ENCODE results near the gene AKAP10. TPM values are rescaled to one million over a fixed set of nuclear protein-coding genes. Genes with fewer than 3 reads are reported as not detected.

The AKAP10 gene
- total and polyA plus RNA-seq, 2 donors from 2014 or later = 8.3 to 43.7 TPM

DNA sequence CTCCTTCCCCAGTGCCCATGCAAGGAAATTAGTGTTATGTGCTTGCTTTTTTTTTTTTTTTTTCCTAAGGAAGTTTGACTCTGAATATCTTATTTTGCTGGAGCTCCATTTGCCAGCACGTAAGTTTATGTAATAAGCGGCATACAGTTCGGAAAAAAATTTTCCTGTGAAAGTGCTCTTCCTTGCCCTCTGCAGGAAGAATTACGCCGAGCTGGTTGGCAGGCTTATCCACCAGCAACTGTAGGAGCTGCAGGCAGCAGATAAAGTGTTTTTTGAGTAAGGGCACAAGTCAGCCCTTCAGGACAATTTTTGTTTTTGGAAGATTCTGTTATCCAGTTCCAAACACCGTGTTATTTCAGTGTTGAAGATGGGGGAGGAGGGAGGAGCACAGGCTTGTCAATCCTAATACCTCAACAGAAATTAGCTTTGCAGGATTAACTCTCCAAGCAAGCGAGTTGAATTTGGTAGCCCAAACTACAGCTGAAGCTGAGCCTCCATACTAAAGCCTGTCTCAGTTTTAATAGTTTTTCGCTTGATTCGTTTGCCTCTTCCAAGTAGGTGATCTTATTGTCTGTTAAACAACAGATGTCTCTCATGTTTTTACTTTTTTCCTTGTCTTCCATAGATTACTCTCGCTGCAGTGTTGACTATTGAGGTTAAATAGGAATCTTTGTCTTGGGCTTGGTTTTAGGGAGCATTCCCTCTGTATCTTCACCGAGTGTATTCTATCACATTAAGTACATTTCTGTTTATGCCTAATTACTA is 32.7 kb upstream of the AKAP10 start:
- TF ChIP-seq, protein P1, sequence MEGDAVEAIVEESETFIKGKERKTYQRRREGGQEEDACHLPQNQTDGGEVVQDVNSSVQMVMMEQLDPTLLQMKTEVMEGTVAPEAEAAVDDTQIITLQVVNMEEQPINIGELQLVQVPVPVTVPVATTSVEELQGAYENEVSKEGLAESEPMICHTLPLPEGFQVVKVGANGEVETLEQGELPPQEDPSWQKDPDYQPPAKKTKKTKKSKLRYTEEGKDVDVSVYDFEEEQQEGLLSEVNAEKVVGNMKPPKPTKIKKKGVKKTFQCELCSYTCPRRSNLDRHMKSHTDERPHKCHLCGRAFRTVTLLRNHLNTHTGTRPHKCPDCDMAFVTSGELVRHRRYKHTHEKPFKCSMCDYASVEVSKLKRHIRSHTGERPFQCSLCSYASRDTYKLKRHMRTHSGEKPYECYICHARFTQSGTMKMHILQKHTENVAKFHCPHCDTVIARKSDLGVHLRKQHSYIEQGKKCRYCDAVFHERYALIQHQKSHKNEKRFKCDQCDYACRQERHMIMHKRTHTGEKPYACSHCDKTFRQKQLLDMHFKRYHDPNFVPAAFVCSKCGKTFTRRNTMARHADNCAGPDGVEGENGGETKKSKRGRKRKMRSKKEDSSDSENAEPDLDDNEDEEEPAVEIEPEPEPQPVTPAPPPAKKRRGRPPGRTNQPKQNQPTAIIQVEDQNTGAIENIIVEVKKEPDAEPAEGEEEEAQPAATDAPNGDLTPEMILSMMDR (IDR thresholded peaks at IDR 0.05; ENCODE audit: borderline replicate concordance, extremely low read depth, insufficient read depth) = peak; percentile 30
- Histone ChIP-seq H3K27me3 (ENCODE audit: control insufficient read depth, insufficient read depth, low read length) (peaks cover 19% of the 10 kb centered on the region), H3K36me3 (ENCODE audit: control insufficient read depth in 2 of 3, insufficient read depth in 3 of 3, low read length in 3 of 3) (no peaks in the 10 kb centered on the region), H3K4me3 (ENCODE audit: low read length in 3 of 3) (peak overlapping the region in 2 of 3 donors; percentile 50 to 84), H3K9ac (ENCODE audit: low read length in 3 of 3) (peak overlapping the region in 1 of 3 donors; percentile 24), H3K9me3 (ENCODE audit: control insufficient read depth in 2 of 3, insufficient read depth in 1 of 3, low read length in 3 of 3) (no peaks in the 10 kb centered on the region), H3K27ac (ENCODE audit: low read depth in 2 of 2, low read length in 2 of 2) (peak overlapping the region in 1 of 2 donors; percentile 14), H3K4me1 (ENCODE audit: control insufficient read depth in 2 of 3, insufficient read depth in 2 of 3, low read depth in 1 of 3, low read length in 3 of 3) (peaks cover 0 to 6% (median 0%) of the 10 kb centered on the region in 3 donors)
- FAIRE-seq (no peak), DNase-seq (peak in 4 of 5 donors; percentile 38 to 64 (median 50))
- intact Hi-C loops (cut with DNase I) = no loop called here

DNA sequence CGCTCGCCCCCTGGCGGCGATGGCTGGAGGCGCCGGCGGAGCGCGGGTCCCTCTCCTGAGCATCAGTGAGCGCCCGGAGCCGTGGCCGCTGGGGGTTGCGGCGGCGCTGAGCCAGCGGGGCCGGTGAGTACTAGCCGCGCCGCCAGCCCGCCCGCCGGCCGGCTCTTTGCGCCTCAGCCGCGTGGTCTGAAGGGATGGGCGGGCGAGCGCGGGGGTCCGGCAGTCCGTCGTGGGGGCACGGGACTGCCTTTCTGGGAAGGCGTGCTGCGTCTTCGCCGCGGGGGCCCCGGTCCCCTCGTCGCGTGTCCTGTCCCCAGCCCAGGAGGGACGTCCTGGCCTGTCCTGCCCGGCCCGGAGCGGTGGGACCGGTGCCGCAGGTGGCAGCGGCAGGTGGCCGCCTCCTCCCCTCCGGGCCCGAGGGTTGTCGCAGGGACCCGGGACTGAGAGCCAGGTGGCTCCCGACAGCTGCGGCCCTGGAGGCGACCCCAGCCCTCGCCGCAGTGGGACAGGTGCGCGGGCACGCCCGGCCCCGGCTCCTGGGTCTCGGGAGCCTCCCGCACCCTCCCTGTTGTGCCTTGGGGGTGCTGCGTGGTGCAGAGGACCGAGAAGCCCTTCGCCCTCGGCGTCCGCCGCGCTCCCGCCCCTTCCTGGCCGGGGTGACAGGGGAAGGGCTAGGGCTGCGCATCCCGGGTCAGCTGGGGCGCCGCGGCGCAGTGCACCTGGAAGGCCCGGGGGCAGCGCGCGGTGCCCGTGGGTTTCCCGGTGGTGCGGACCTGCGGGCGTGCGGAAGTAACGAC is 31.9 kb upstream of the AKAP10 start, which contains the start of gene SPECC1:
Gene SPECC1 (plus strand): TSS at position 58 of the 797 bp plus-strand sequence. CDS start 87,293 bp downstream, outside the sequence.
- Histone ChIP-seq H3K36me3 (ENCODE audit: control insufficient read depth in 2 of 3, insufficient read depth in 3 of 3, low read length in 3 of 3) (no peaks in the 10 kb centered on the region), H3K9ac (ENCODE audit: low read length in 3 of 3) (peak within 1 kb of the TSS; percentile 36 to 80 (median 57)), H3K4me3 (ENCODE audit: low read length in 3 of 3) (peak within 1 kb of the TSS; percentile 65 to 84 (median 81)), H3K4me1 (ENCODE audit: control insufficient read depth in 2 of 3, insufficient read depth in 2 of 3, low read depth in 1 of 3, low read length in 3 of 3) (peaks cover 0 to 6% (median 0%) of the 10 kb centered on the region in 3 donors), H3K27ac (ENCODE audit: low read depth in 2 of 2, low read length in 2 of 2) (peak within 1 kb of the TSS in 1 of 2 donors; percentile 14), H3K9me3 (ENCODE audit: control insufficient read depth in 2 of 3, insufficient read depth in 1 of 3, low read length in 3 of 3) (no peaks in the 10 kb centered on the region), H3K27me3 (ENCODE audit: control insufficient read depth, insufficient read depth, low read length) (peaks cover 19% of the 10 kb centered on the region)
- FAIRE-seq (no peak), DNase-seq (peak; percentile 86 to 92 (median 87))
- TF ChIP-seq, protein P1 (IDR thresholded peaks at IDR 0.05; ENCODE audit: borderline replicate concordance, extremely low read depth, insufficient read depth) = peak; percentile 93
- intact Hi-C loops (cut with DNase I) = no loop called here

DNA sequence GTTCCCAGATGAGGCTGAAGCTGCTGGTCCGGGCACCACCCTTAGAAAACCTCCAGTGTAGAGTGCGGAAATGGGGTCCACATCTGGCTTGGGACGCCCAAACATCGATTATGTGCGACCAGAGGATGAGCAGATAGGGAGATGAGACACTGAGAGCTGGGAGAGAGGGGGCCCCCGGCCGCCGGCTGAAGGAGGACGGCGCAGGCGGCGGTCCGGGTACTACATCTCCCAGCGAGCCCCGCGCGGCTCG is 31.3 kb upstream of the AKAP10 start:
- Histone ChIP-seq H3K9me3 (ENCODE audit: control insufficient read depth in 2 of 3, insufficient read depth in 1 of 3, low read length in 3 of 3) (no peaks in the 10 kb centered on the region), H3K4me1 (ENCODE audit: control insufficient read depth in 2 of 3, insufficient read depth in 2 of 3, low read depth in 1 of 3, low read length in 3 of 3) (peaks cover 0 to 6% (median 0%) of the 10 kb centered on the region in 3 donors), H3K4me3 (ENCODE audit: low read length in 3 of 3) (peak overlapping the region; percentile 65 to 84 (median 81)), H3K9ac (ENCODE audit: low read length in 3 of 3) (peak overlapping the region; percentile 36 to 80 (median 57)), H3K36me3 (ENCODE audit: control insufficient read depth in 2 of 3, insufficient read depth in 3 of 3, low read length in 3 of 3) (no peaks in the 10 kb centered on the region), H3K27ac (ENCODE audit: low read depth in 2 of 2, low read length in 2 of 2) (no peak overlapping the region), H3K27me3 (ENCODE audit: control insufficient read depth, insufficient read depth, low read length) (peaks cover 19% of the 10 kb centered on the region)
- TF ChIP-seq, protein P1 (IDR thresholded peaks at IDR 0.05; ENCODE audit: borderline replicate concordance, extremely low read depth, insufficient read depth) = no peak
- FAIRE-seq = no peak
- intact Hi-C loops (cut with DNase I) = no loop called here
- DNase-seq = no peak

Data from kidney (tissue), 14 donors.